ENCODE results near the gene CAPN5.

CAPN5 gene

DNA sequence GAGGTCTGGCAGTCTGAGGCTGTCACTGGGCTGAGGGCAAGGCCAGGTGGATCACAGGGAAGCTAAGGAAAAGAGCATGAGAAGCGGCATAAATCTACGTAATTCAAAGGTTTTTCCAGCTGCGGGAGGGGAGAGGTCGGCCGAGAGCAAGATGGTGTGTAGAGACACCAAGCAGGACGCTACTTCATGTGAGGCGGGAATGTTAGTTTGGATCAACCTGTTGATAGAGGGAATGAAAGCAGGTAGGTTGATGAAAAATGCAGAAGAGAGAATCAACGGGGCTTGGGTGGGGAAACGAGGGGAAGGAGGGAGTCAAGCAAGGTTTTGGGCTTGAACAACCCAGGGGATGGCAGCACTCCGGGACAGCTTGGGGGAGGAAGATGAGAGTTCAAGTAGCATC lies 29.7 kb upstream of the CAPN5 start:
- Histone ChIP-seq H4K20me1 (ENCODE audit: control insufficient read depth, insufficient read depth, low read depth, low read length) (no peaks in the 10 kb centered on the region), H3K4me1 (ENCODE audit: control insufficient read depth, low read length) (0 out of 2 replicates have a peak, but pooled peaks cover 4% of the 10 kb centered on the region), H3F3A (ENCODE audit: control insufficient read depth, insufficient read depth) (no peaks in the 10 kb centered on the region), H3K9me2 (replicated peaks; ENCODE audit: control insufficient read depth, low read length) (no peaks in the 10 kb centered on the region), H3K27me3 (ENCODE audit: control insufficient read depth, low read length) (no peaks in the 10 kb centered on the region), H3K4me2 (ENCODE audit: low read length) (no peak overlapping the region), H3K27ac (ENCODE audit: low read depth, low read length) (no peak overlapping the region), H3K4me3 (ENCODE audit: low read length) (no peak overlapping the region), H3K79me2 (ENCODE audit: control insufficient read depth, low read length) (no peaks in the 10 kb centered on the region), H3K36me3 (ENCODE audit: control insufficient read depth, low read length) (no peaks in the 10 kb centered on the region), H3K9me3 (ENCODE audit: control insufficient read depth, insufficient read depth, low read length) (no peaks in the 10 kb centered on the region)
- no peak for TF ChIP-seq EZH2phosphoT487 (IDR thresholded peaks at IDR 0.05; ENCODE audit: borderline replicate concordance, low read length)
- TF ChIP-seq, protein P1, sequence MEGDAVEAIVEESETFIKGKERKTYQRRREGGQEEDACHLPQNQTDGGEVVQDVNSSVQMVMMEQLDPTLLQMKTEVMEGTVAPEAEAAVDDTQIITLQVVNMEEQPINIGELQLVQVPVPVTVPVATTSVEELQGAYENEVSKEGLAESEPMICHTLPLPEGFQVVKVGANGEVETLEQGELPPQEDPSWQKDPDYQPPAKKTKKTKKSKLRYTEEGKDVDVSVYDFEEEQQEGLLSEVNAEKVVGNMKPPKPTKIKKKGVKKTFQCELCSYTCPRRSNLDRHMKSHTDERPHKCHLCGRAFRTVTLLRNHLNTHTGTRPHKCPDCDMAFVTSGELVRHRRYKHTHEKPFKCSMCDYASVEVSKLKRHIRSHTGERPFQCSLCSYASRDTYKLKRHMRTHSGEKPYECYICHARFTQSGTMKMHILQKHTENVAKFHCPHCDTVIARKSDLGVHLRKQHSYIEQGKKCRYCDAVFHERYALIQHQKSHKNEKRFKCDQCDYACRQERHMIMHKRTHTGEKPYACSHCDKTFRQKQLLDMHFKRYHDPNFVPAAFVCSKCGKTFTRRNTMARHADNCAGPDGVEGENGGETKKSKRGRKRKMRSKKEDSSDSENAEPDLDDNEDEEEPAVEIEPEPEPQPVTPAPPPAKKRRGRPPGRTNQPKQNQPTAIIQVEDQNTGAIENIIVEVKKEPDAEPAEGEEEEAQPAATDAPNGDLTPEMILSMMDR (IDR thresholded peaks at IDR 0.05; ENCODE audit: low read depth, low read length, poor library complexity, severe bottlenecking): no peak

DNA sequence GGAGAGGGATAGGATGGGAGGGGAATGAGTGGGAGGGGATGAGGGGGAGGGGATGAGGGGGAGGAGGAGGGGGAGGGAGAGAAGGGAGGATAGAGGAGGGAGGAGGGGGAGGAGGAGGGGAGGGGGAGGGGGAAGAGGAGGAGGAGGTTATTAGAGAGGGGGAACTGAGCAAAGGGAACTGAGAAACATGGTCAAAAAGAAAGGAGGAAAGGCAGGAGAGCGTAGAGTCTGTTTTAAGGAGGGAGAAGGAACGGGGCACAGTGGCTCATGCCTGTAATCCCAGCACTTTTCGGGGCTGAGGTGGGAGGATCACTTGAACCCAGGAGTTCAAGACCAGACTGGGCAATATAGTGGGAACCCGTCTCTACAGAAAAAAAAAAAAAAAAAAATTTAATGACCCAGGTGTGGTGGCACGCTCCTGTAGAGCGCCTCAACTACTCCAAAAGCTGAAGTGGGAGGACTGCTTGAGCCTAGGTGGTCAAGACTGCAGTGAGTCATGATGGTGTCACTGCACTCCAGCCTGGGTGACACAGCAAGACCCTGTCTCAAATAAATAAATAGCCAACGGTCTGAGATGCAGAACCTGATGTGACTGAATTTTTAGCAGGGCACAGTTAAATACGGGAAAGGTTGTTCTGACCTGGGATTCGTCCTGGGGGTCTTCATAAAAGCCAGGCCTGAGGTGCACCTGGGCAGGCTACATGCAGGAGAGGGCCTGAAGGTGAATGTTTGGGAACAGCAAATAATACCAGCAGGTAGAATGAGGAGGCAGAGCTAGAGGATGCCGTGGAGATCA lies 28.5 kb upstream of the CAPN5 start:
- Histone ChIP-seq H3K4me1 (ENCODE audit: control insufficient read depth, low read length) (0 out of 2 replicates have a peak, but pooled peaks cover 4% of the 10 kb centered on the region), H3K27me3 (ENCODE audit: control insufficient read depth, low read length) (no peaks in the 10 kb centered on the region)

DNA sequence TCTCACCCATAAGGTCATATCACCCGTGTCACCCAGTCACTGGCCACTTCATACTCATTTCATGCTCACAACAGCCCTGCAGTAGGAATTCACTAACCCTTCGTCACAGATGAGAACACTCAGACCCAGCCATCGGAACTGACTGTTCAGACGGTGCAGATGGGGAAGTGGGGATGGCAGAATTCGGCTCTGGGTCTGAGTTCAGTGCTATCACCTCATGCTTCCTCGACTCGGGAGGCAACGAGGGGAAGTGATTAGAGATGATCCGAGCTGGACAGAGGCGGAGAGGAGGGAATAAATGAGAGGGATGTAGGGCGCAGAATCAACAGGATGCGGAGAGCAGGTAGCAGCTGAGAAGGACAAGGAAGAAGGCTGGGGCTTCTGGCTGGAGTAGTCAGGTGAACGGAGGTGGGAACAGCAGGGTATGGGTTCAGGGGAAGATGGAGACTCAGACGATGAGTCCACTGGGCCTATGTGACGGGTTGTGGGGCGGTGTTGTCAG lies 27.9 kb upstream of the CAPN5 start:
- no peak overlapping the region for H3K27ac ChIP-seq (ENCODE audit: low read depth, low read length)
- TF ChIP-seq, protein P1 (IDR thresholded peaks at IDR 0.05; ENCODE audit: low read depth, low read length, poor library complexity, severe bottlenecking): no peak
- no peak for TF ChIP-seq EZH2phosphoT487 (IDR thresholded peaks at IDR 0.05; ENCODE audit: borderline replicate concordance, low read length)
- H3K36me3 ChIP-seq (ENCODE audit: control insufficient read depth, low read length): no peaks in the 10 kb centered on the region
- no peaks in the 10 kb centered on the region for H3K9me3 ChIP-seq (ENCODE audit: control insufficient read depth, insufficient read depth, low read length)
- H4K20me1 ChIP-seq (ENCODE audit: control insufficient read depth, insufficient read depth, low read depth, low read length): no peaks in the 10 kb centered on the region
- H3K27me3 ChIP-seq (ENCODE audit: control insufficient read depth, low read length): no peaks in the 10 kb centered on the region
- H3F3A ChIP-seq (ENCODE audit: control insufficient read depth, insufficient read depth): no peaks in the 10 kb centered on the region
- no peak overlapping the region for H3K4me3 ChIP-seq (ENCODE audit: low read length)
- H3K4me2 ChIP-seq (ENCODE audit: low read length): no peak overlapping the region
- H3K4me1 ChIP-seq (ENCODE audit: control insufficient read depth, low read length): 0 out of 2 replicates have a peak, but pooled peaks cover 4% of the 10 kb centered on the region
- H3K9me2 ChIP-seq (replicated peaks; ENCODE audit: control insufficient read depth, low read length): no peaks in the 10 kb centered on the region
- H3K79me2 ChIP-seq (ENCODE audit: control insufficient read depth, low read length): no peaks in the 10 kb centered on the region

More for the DNA sequence above, 28.5 kb upstream of the CAPN5 start:
- Histone ChIP-seq H3F3A (ENCODE audit: control insufficient read depth, insufficient read depth) (no peaks in the 10 kb centered on the region), H3K27ac (ENCODE audit: low read depth, low read length) (no peak overlapping the region), H3K4me2 (ENCODE audit: low read length) (no peak overlapping the region), H3K9me3 (ENCODE audit: control insufficient read depth, insufficient read depth, low read length) (no peaks in the 10 kb centered on the region), H3K36me3 (ENCODE audit: control insufficient read depth, low read length) (no peaks in the 10 kb centered on the region), H4K20me1 (ENCODE audit: control insufficient read depth, insufficient read depth, low read depth, low read length) (no peaks in the 10 kb centered on the region), H3K79me2 (ENCODE audit: control insufficient read depth, low read length) (no peaks in the 10 kb centered on the region), H3K4me3 (ENCODE audit: low read length) (no peak overlapping the region), H3K9me2 (replicated peaks; ENCODE audit: control insufficient read depth, low read length) (no peaks in the 10 kb centered on the region)
- TF ChIP-seq, protein P1 (IDR thresholded peaks at IDR 0.05; ENCODE audit: low read depth, low read length, poor library complexity, severe bottlenecking): no peak
- TF ChIP-seq EZH2phosphoT487 (IDR thresholded peaks at IDR 0.05; ENCODE audit: borderline replicate concordance, low read length): no peak
